ENCODE measurements around the gene WDR47. TPM values are rescaled to one million over a fixed set of nuclear protein-coding genes. Genes with fewer than 3 reads are reported as not detected.
A peak's percentile ranks its signal among the peaks of the same experiment; 100 is the strongest.
"Not testable (repeated sequence)": the region's sequence is repeated elsewhere in the genome, so short reads cannot be mapped to it uniquely, and the experiment has no call there.

Gene WDR47
- total and polyA plus RNA-seq, 2 donors = 7.8 to 10.8 TPM

DNA sequence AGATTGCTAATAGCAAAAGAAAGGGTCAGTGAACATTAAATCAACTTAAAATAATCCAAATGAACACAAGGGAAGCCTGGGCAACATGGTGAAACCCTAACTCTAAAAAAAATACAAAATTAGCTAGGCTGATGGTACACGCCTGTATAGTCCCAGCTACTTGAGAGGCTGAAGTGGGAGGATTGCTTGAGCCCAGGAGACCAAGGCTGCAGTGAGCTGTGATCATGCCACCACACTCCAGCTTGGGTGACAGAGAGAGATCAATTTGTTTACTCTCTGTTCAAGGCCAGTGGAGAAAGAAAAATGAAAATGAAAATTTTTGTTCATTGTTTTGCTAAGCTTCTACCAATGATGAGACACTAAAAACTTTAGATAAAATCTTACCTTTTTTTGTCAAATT lies 24.8 kb downstream of the WDR47 start:
- Histone ChIP-seq H3K4me1 (ENCODE audit: control insufficient read depth in 2 of 2, insufficient read depth in 2 of 2, low read length in 2 of 2) (no peaks in the 10 kb centered on the region), H3K4me3 (ENCODE audit: low read length in 2 of 2) (no peak overlapping the region), H3K27me3 (ENCODE audit: control insufficient read depth in 2 of 2, insufficient read depth in 1 of 2, low read length in 1 of 2) (no peaks in the 10 kb centered on the region), H3K27ac (ENCODE audit: low read depth in 1 of 2, low read length in 1 of 2) (no peak overlapping the region), H3K9me3 (ENCODE audit: control insufficient read depth in 2 of 2, insufficient read depth in 1 of 2, low read length in 1 of 2) (peaks cover 2 to 11% of the 10 kb centered on the region in 2 donors), H3K36me3 (ENCODE audit: control insufficient read depth in 2 of 2, insufficient read depth in 2 of 2, low read length in 1 of 2) (peaks cover 6 to 15% of the 10 kb centered on the region in 2 donors)
- DNase-seq (ENCODE audit: low read depth in 6 of 9, low spot score in 9 of 9) = no peak
- WGBS = 95% methylated on average over 1 of the region's 1 CpG

DNA sequence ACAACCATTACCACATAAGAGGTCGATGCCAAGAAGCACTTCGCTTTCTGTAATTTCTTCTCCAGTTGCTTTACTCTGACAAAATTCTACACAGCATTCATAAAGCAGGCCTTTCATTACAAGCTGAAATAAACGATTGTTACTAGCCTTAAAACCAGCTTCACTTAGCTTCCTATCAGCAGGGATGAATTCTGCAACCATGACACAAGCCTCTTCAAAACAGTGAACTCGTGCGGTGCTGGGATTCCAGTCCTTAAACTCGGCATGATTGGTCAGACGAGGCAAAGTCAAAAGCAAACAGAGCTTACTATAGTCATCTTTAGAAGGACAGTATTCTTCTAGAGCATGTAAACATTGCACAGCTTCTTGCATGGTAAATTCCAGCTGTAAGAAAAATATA lies 30.6 kb downstream of the WDR47 start:
- no peaks in the 10 kb centered on the region for H3K27me3 ChIP-seq (ENCODE audit: control insufficient read depth in 2 of 2, insufficient read depth in 1 of 2, low read length in 1 of 2)

DNA sequence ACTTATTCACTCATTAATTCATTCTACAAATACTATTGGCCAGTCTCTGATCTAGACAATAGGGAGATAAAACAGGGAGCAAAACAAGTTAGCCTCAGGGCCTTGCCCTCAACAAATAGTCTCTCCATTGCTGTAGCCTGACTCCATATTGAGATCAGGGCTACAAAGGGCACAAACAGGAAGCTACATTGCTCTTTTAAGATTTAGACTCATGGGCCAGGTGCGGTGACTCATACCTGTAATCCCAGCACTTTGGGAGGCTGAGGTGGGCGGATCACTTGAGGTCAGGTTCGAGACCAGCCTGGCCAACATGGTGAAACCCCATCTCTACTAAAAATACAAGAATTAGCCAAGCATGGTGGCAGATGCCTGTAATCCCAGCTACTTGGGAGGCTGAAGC lies 45.3 kb downstream of the WDR47 start:
- not testable (repeated sequence) for DNase-seq (ENCODE audit: low read depth in 6 of 9, low spot score in 9 of 9); H3K27me3 ChIP-seq (ENCODE audit: control insufficient read depth in 2 of 2, insufficient read depth in 1 of 2, low read length in 1 of 2); H3K27ac ChIP-seq (ENCODE audit: low read depth in 1 of 2, low read length in 1 of 2); H3K9me3 ChIP-seq (ENCODE audit: control insufficient read depth in 2 of 2, insufficient read depth in 1 of 2, low read length in 1 of 2); H3K4me3 ChIP-seq (ENCODE audit: low read length in 2 of 2); H3K4me1 ChIP-seq (ENCODE audit: control insufficient read depth in 2 of 2, insufficient read depth in 2 of 2, low read length in 2 of 2)
- peaks cover 16 to 33% of the 10 kb centered on the region in 2 donors for H3K36me3 ChIP-seq (ENCODE audit: control insufficient read depth in 2 of 2, insufficient read depth in 2 of 2, low read length in 1 of 2)
- 97% methylated on average over 3 of the region's 3 CpGs for WGBS

More for the DNA sequence above, 30.6 kb downstream of the WDR47 start:
- no peak for DNase-seq (ENCODE audit: low read depth in 6 of 9, low spot score in 9 of 9)
- Histone ChIP-seq H3K4me3 (ENCODE audit: low read length in 2 of 2) (no peak overlapping the region), H3K4me1 (ENCODE audit: control insufficient read depth in 2 of 2, insufficient read depth in 2 of 2, low read length in 2 of 2) (no peaks in the 10 kb centered on the region), H3K27ac (ENCODE audit: low read depth in 1 of 2, low read length in 1 of 2) (no peak overlapping the region), H3K36me3 (ENCODE audit: control insufficient read depth in 2 of 2, insufficient read depth in 2 of 2, low read length in 1 of 2) (peaks cover 13 to 30% of the 10 kb centered on the region in 2 donors), H3K9me3 (ENCODE audit: control insufficient read depth in 2 of 2, insufficient read depth in 1 of 2, low read length in 1 of 2) (no peaks in the 10 kb centered on the region)
- WGBS = 97% methylated on average over 7 of the region's 7 CpGs

DNA sequence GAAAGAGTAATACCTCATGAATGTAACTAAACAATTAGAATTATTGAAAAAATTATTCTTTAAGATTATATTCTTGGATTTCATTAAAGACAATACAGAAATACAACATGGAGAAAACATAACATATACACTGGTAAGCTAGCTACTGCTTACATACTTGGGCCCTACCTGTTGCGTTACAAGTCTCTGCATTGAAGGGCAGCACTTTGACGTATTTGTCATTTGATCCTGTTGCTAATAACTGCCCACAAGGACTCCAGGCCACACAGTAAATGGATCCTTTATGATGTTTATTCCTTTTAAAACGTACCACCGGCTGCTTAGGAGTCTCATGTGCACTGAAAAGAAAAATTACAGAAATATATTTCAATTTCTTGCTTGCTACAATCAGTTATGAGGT lies 58.8 kb downstream of the WDR47 start:
- H3K9me3 ChIP-seq (ENCODE audit: control insufficient read depth in 2 of 2, insufficient read depth in 1 of 2, low read length in 1 of 2) = no peaks in the 10 kb centered on the region
- DNase-seq (ENCODE audit: low read depth in 6 of 9, low spot score in 9 of 9) = no peak
- H3K4me1 ChIP-seq (ENCODE audit: control insufficient read depth in 2 of 2, insufficient read depth in 2 of 2, low read length in 2 of 2) = no peaks in the 10 kb centered on the region
- 98% methylated on average over 4 of the region's 4 CpGs for WGBS
- H3K36me3 ChIP-seq (ENCODE audit: control insufficient read depth in 2 of 2, insufficient read depth in 2 of 2, low read length in 1 of 2) = peaks cover 4 to 18% of the 10 kb centered on the region in 2 donors
- no peak overlapping the region for H3K4me3 ChIP-seq (ENCODE audit: low read length in 2 of 2)
- no peaks in the 10 kb centered on the region for H3K27me3 ChIP-seq (ENCODE audit: control insufficient read depth in 2 of 2, insufficient read depth in 1 of 2, low read length in 1 of 2)
- H3K27ac ChIP-seq (ENCODE audit: low read depth in 1 of 2, low read length in 1 of 2) = no peak overlapping the region

DNA sequence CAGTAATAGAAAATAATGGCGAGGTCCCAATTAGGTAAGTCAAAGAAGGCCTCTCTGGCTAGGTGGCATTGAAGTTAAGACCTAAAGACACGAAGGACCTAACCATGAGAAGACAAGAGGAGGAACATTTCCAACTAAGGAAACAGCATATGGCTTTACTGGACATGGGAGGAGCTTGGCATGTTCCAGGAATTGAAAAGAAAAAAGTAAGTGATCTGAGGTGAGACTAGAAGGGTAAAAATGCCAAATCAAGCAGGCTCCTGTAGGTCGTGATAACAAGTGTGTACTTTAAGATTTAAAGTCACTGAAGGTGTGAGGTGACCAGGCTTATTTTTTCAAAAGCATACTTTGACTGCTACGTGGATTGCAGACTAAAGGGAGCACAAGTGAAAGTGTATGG lies 65.2 kb downstream of the WDR47 start:
- H3K4me3 ChIP-seq (ENCODE audit: low read length in 2 of 2) = no peak overlapping the region
- DNase-seq (ENCODE audit: low read depth in 6 of 9, low spot score in 9 of 9) = no peak
- no peaks in the 10 kb centered on the region for H3K9me3 ChIP-seq (ENCODE audit: control insufficient read depth in 2 of 2, insufficient read depth in 1 of 2, low read length in 1 of 2)
- H3K27ac ChIP-seq (ENCODE audit: low read depth in 1 of 2, low read length in 1 of 2) = no peak overlapping the region
- H3K4me1 ChIP-seq (ENCODE audit: control insufficient read depth in 2 of 2, insufficient read depth in 2 of 2, low read length in 2 of 2) = no peaks in the 10 kb centered on the region
- peaks cover 14 to 17% of the 10 kb centered on the region in 2 donors for H3K36me3 ChIP-seq (ENCODE audit: control insufficient read depth in 2 of 2, insufficient read depth in 2 of 2, low read length in 1 of 2)
- H3K27me3 ChIP-seq (ENCODE audit: control insufficient read depth in 2 of 2, insufficient read depth in 1 of 2, low read length in 1 of 2) = no peaks in the 10 kb centered on the region
- 97% methylated on average over 4 of the region's 4 CpGs for WGBS

DNA sequence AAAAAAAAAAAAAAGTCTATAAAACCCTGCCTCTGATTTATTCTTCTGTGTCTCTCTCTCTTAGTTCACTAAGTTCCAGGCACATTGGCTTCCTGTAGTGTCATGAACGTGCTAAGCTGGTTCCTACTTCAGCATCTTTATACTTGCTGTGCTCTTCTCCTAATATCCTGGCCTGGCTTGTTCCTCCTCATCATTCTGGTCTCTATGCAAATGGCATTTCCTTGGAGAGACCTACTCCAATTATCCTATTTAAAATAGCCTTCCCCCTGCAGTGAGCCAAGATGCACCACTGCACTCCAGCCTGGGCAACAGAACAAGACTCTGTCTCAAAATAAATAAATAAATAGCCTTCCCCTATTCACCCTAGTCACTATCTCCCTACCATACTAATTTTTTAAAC lies 69.0 kb downstream of the WDR47 start:
- H3K36me3 ChIP-seq (ENCODE audit: control insufficient read depth in 2 of 2, insufficient read depth in 2 of 2, low read length in 1 of 2) = peaks cover 9 to 20% of the 10 kb centered on the region in 2 donors
- no peak for DNase-seq (ENCODE audit: low read depth in 6 of 9, low spot score in 9 of 9)
- H3K4me3 ChIP-seq (ENCODE audit: low read length in 2 of 2) = no peak overlapping the region
- 100% methylated on average over 1 of the region's 1 CpG for WGBS
- no peak overlapping the region for H3K27ac ChIP-seq (ENCODE audit: low read depth in 1 of 2, low read length in 1 of 2)
- H3K9me3 ChIP-seq (ENCODE audit: control insufficient read depth in 2 of 2, insufficient read depth in 1 of 2, low read length in 1 of 2) = no peaks in the 10 kb centered on the region
- H3K4me1 ChIP-seq (ENCODE audit: control insufficient read depth in 2 of 2, insufficient read depth in 2 of 2, low read length in 2 of 2) = no peaks in the 10 kb centered on the region
- H3K27me3 ChIP-seq (ENCODE audit: control insufficient read depth in 2 of 2, insufficient read depth in 1 of 2, low read length in 1 of 2) = no peaks in the 10 kb centered on the region

DNA sequence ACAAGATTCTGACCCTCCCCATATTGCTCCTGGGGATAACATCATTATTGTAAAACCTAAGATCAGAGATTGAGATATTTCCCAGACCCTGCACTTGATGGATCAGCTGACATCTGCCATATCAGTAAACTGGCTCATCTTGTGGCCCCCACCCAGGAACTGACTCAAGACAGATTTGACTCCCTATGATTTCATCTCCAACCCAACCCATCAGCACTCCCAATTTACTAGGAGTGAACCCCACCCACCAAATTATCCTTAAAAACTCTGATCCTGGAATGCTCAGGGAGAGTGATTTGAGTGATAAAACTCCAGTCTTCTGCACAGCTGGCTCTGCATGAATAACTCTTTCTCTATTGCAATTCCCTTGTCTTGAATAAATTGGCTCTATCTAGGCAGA lies 72.6 kb downstream of the WDR47 start:
- Histone ChIP-seq H3K4me1 (ENCODE audit: control insufficient read depth in 2 of 2, insufficient read depth in 2 of 2, low read length in 2 of 2) (no peaks in the 10 kb centered on the region), H3K9me3 (ENCODE audit: control insufficient read depth in 2 of 2, insufficient read depth in 1 of 2, low read length in 1 of 2) (no peaks in the 10 kb centered on the region), H3K27me3 (ENCODE audit: control insufficient read depth in 2 of 2, insufficient read depth in 1 of 2, low read length in 1 of 2) (no peaks in the 10 kb centered on the region), H3K4me3 (ENCODE audit: low read length in 2 of 2) (no peak overlapping the region), H3K36me3 (ENCODE audit: control insufficient read depth in 2 of 2, insufficient read depth in 2 of 2, low read length in 1 of 2) (peaks cover 3 to 15% of the 10 kb centered on the region in 2 donors), H3K27ac (ENCODE audit: low read depth in 1 of 2, low read length in 1 of 2) (no peak overlapping the region)
- DNase-seq (ENCODE audit: low read depth in 6 of 9, low spot score in 9 of 9) = no peak

DNA sequence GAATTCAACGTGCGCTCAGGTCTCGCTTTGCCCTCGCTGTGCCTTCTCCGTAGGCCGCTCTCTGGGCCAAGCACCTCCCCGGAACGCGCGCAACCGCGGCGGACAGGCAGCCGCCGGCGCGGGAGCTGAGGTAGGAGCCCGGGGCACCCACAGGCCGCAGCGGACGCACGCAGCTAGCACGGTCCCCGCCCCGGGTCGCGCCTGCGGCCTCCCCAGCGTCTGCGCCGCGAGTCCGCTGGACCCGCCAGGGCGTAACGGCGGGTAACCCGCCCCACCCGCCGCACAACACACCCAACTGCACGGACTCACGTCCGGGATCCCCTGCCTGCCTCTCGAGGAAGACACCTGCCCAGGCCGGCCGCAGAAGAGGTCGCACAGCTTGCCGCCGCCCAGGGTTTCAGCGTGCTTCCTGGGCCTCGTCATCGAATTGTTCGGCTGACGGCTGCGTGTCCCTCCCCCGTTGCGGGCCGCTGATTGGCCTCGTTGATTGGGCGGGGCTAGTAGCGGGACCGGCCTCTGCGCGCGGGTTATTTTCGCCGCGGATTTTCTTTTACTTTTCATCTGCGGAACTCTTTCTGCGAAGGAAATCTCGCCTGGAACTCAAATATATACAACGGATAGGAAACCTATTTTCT lies 78.7 kb downstream of the WDR47 start, which contains the start of gene CLCC1:
TSS of gene CLCC1 (minus strand) at position 433 of the 635 bp plus-strand sequence. CDS start 13,047 bp downstream, outside the sequence.
- peak; percentile 47 to 86 (median 67) for DNase-seq (ENCODE audit: low read depth in 6 of 9, low spot score in 9 of 9)
- Histone ChIP-seq H3K36me3 (ENCODE audit: control insufficient read depth in 2 of 2, insufficient read depth in 2 of 2, low read length in 1 of 2) (no peaks in the 10 kb centered on the region), H3K27ac (ENCODE audit: low read depth in 1 of 2, low read length in 1 of 2) (peak within 1 kb of the TSS; percentile 76 to 92), H3K9me3 (ENCODE audit: control insufficient read depth in 2 of 2, insufficient read depth in 1 of 2, low read length in 1 of 2) (no peaks in the 10 kb centered on the region), H3K4me3 (ENCODE audit: low read length in 2 of 2) (peak within 1 kb of the TSS; percentile 56 to 80), H3K27me3 (ENCODE audit: control insufficient read depth in 2 of 2, insufficient read depth in 1 of 2, low read length in 1 of 2) (peaks cover 22 to 31% of the 10 kb centered on the region in 2 donors), H3K4me1 (ENCODE audit: control insufficient read depth in 2 of 2, insufficient read depth in 2 of 2, low read length in 2 of 2) (peaks cover 0 to 12% of the 10 kb centered on the region in 2 donors)
- WGBS = under 1% methylated on average over 72 of the region's 72 CpGs

DNA sequence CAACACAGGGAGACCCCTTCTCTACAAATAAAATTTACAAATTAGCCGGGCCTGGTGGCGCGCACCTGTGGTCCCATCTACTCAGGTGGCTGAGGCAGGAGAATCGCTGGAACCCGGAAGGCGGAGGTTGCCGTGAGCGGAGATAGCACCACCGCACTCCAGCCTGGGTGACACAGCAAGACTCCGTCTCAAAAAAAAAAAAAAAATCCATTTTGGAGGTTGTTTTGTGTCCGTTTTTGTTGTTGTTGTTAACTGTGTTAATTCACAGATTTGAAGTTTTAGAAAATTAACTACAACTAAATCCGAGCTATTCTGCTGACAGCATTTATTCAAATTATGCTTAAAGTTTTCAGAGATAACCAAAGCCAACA lies 79.2 kb downstream of the WDR47 start:
- peak overlapping the region; percentile 56 to 80 for H3K4me3 ChIP-seq (ENCODE audit: low read length in 2 of 2)
- 4% methylated on average over 12 of the region's 12 CpGs for WGBS
- H3K4me1 ChIP-seq (ENCODE audit: control insufficient read depth in 2 of 2, insufficient read depth in 2 of 2, low read length in 2 of 2) = peaks cover 0 to 12% of the 10 kb centered on the region in 2 donors
- DNase-seq (ENCODE audit: low read depth in 6 of 9, low spot score in 9 of 9) = peak in 4 of 9 donors; percentile 6 to 35 (median 8)
- peak overlapping the region; percentile 76 to 92 for H3K27ac ChIP-seq (ENCODE audit: low read depth in 1 of 2, low read length in 1 of 2)
- no peaks in the 10 kb centered on the region for H3K9me3 ChIP-seq (ENCODE audit: control insufficient read depth in 2 of 2, insufficient read depth in 1 of 2, low read length in 1 of 2)
- peaks cover 23 to 36% of the 10 kb centered on the region in 2 donors for H3K27me3 ChIP-seq (ENCODE audit: control insufficient read depth in 2 of 2, insufficient read depth in 1 of 2, low read length in 1 of 2)
- no peaks in the 10 kb centered on the region for H3K36me3 ChIP-seq (ENCODE audit: control insufficient read depth in 2 of 2, insufficient read depth in 2 of 2, low read length in 1 of 2)

Measured in thymus (tissue), 11 donors.